H1 (cell line): ENCODE measurements around the gene TTC28. TPM values are rescaled to one million over a fixed set of nuclear protein-coding genes. Genes with fewer than 3 reads are reported as not detected.
"Not testable (repeated sequence)": the region's sequence is repeated elsewhere in the genome, so short reads cannot be mapped to it uniquely, and the experiment has no call there.

Source experiments
- CTCF ChIA-PET: fragments of 300-600 bp; sonication (Branson Sonifier 250); formaldehyde crosslinking; loops from one replicate; lab custom pipeline; 2021; ENCODE audit not compliant: partially characterized antibody; lab: Charles Lee
- POLR2A ChIA-PET: fragments of 300-600 bp; sonication (Branson Sonifier 250); formaldehyde crosslinking; loops from one replicate; lab custom pipeline; 2021; ENCODE audit warnings: inconsistent platforms; ENCODE audit not compliant: partially characterized antibody; lab: Charles Lee
- DNase-seq, 2 experiments: peaks; one replicate each; pipeline versions ENCODE4 v3.0.0 to v3.0.0-alpha.2; 2010 to 2022; ENCODE audit warnings: low spot score in 2 of 2, low read depth in 1 of 2, mixed read lengths in 1 of 2
- FAIRE-seq: peaks from 2 replicates; lab custom pipeline; 2011; peaks lifted over from hg19 to GRCh38; lab: Jason Lieb, UNC
- H2AFZ ChIP-seq: 2 replicates; pipeline ENCODE4 v1.8.1; 2012; ENCODE audit warnings: low read length, inconsistent platforms
- H2AK5ac ChIP-seq: 2 replicates; pipeline ENCODE4 v1.6.1; 2013; ENCODE audit warnings: low read depth, low read length
- H2BK120ac ChIP-seq: replicated peaks from 2 replicates; pipeline ENCODE3; 2013; ENCODE audit warnings: low read depth, low read length, inconsistent platforms
- H2BK12ac ChIP-seq: 2 replicates; pipeline ENCODE4 v1.6.1; 2013; ENCODE audit warnings: low read depth, low read length
- H2BK15ac ChIP-seq: 2 replicates; pipeline ENCODE4 v1.6.1; 2013; ENCODE audit warnings: low read length
- H2BK20ac ChIP-seq: 2 replicates; pipeline ENCODE4 v1.6.1; 2013; ENCODE audit warnings: low read length
- H2BK5ac ChIP-seq: 2 replicates; pipeline ENCODE4 v1.6.1; 2013; ENCODE audit warnings: low read depth, low read length
- H3K14ac ChIP-seq: 2 replicates; pipeline ENCODE4 v1.6.1; 2013; ENCODE audit warnings: inconsistent platforms; ENCODE audit not compliant: insufficient read length
- H3K18ac ChIP-seq: 2 replicates; pipeline ENCODE4 v1.6.1; 2013; ENCODE audit warnings: low read length; ENCODE audit errors: extremely low read depth
- H3K23ac ChIP-seq: 2 replicates; pipeline ENCODE4 v1.6.1; 2013; ENCODE audit warnings: inconsistent platforms; ENCODE audit not compliant: insufficient read length
- H3K23me2 ChIP-seq: 2 replicates; pipeline ENCODE4 v1.6.1; 2013; ENCODE audit warnings: low read depth, low read length
- H3K27ac ChIP-seq: 2 replicates; pipeline ENCODE4 v1.6.1; 2011; ENCODE audit warnings: low read depth, low read length, inconsistent platforms
- H3K27me3 ChIP-seq, 4 experiments: replicated peaks in 1 of 4; 1 replicate in 1 of 4; 2 replicates in 3 of 4; pipeline versions ENCODE4 v1.6.1 to v1.8.1; 2011 to 2013; ENCODE audit warnings: low read length in 3 of 4, mild to moderate bottlenecking in 3 of 4, inconsistent platforms in 2 of 4, mixed read lengths in 2 of 4, moderate library complexity in 1 of 4; ENCODE audit not compliant: control insufficient read depth in 3 of 4, insufficient read depth in 3 of 4; ENCODE audit errors: extremely low read depth in 1 of 4
- H3K36me3 ChIP-seq, 4 experiments: 2 replicates each; pipeline versions ENCODE4 v1.6.1 to v1.8.1; 2011 to 2013; ENCODE audit warnings: mild to moderate bottlenecking in 4 of 4, low read length in 3 of 4, moderate library complexity in 2 of 4, control low read depth in 1 of 4, inconsistent platforms in 1 of 4; ENCODE audit not compliant: insufficient read depth in 4 of 4, control insufficient read depth in 2 of 4
- H3K4ac ChIP-seq: replicated peaks from 2 replicates; pipeline ENCODE3; 2013; ENCODE audit warnings: low read length, low read depth, mixed read lengths, inconsistent platforms; ENCODE audit not compliant: insufficient read length
- H3K4me1 ChIP-seq, 4 experiments: replicated peaks in 1 of 4; 1 replicate in 1 of 4; 2 replicates in 3 of 4; pipeline versions ENCODE4 v1.6.1 to v1.8.1; 2011 to 2013; ENCODE audit warnings: low read length in 3 of 4, inconsistent platforms in 2 of 4, mixed read lengths in 1 of 4; ENCODE audit not compliant: insufficient read depth in 4 of 4, control insufficient read depth in 3 of 4
- H3K4me2 ChIP-seq, 2 experiments: 2 replicates each; pipeline versions ENCODE4 v1.6.1 to v1.8.1; 2011 to 2013; ENCODE audit warnings: low read depth in 2 of 2, low read length in 2 of 2, control low read depth in 1 of 2, inconsistent platforms in 1 of 2, mild to moderate bottlenecking in 1 of 2; ENCODE audit not compliant: insufficient read depth in 1 of 2
- H3K4me3 ChIP-seq, 4 experiments: fragments of 200-600, 300-600 bp in 1 of 4; sonication (generic), shearing (Covaris generic), sonication (Bioruptor Twin) in 1 of 4; 2 replicates each; pipeline versions ENCODE4 v1.5.1 to v1.8.1; 2011 to 2016; ENCODE audit warnings: low read length in 4 of 4, low read depth in 3 of 4, control low read depth in 2 of 4, inconsistent platforms in 2 of 4, mild to moderate bottlenecking in 2 of 4, mixed read lengths in 1 of 4, moderate library complexity in 1 of 4; ENCODE audit not compliant: insufficient read depth in 2 of 4; ENCODE audit errors: extremely low read depth in 1 of 4
- H3K56ac ChIP-seq: replicated peaks from 2 replicates; pipeline ENCODE3; 2013; ENCODE audit warnings: low read depth, mild to moderate bottlenecking, mixed read lengths, low read length, inconsistent platforms; ENCODE audit not compliant: insufficient read length
- H3K79me1 ChIP-seq: 2 replicates; pipeline ENCODE4 v1.6.1; 2013; ENCODE audit warnings: low read depth, low read length, control low read depth
- H3K79me2 ChIP-seq, 2 experiments: 2 replicates each; pipeline versions ENCODE4 v1.6.1 to v1.8.1; 2012 to 2013; ENCODE audit warnings: low read length in 2 of 2, mild to moderate bottlenecking in 2 of 2, inconsistent platforms in 1 of 2; ENCODE audit not compliant: insufficient read depth in 2 of 2, control insufficient read depth in 1 of 2
- H3K9ac ChIP-seq, 4 experiments: replicated peaks in 1 of 4; 1 replicate in 1 of 4; 2 replicates in 3 of 4; pipeline versions ENCODE4 v1.6.1 to v1.8.1; 2011 to 2013; ENCODE audit warnings: low read depth in 3 of 4, low read length in 3 of 4, control low read depth in 2 of 4, mild to moderate bottlenecking in 2 of 4, moderate library complexity in 2 of 4, inconsistent platforms in 1 of 4; ENCODE audit errors: extremely low read depth in 1 of 4
- H3K9me3 ChIP-seq, 2 experiments: 2 replicates each; pipeline versions ENCODE4 v1.6.1 to v1.8.1; 2012 to 2013; ENCODE audit warnings: mild to moderate bottlenecking in 2 of 2, moderate library complexity in 2 of 2, control low read depth in 1 of 2, inconsistent platforms in 1 of 2, low read depth in 1 of 2, low read length in 1 of 2, mixed read lengths in 1 of 2; ENCODE audit not compliant: insufficient read depth in 2 of 2
- H4K20me1 ChIP-seq, 2 experiments: replicated peaks in 1 of 2; 2 replicates each; pipeline versions ENCODE3 to v1.8.1; 2011 to 2013; ENCODE audit warnings: inconsistent platforms in 2 of 2, low read length in 2 of 2, mild to moderate bottlenecking in 1 of 2; ENCODE audit not compliant: insufficient read depth in 2 of 2, control insufficient read depth in 1 of 2
- H4K5ac ChIP-seq: 2 replicates; pipeline ENCODE4 v1.6.1; 2013; ENCODE audit warnings: low read length, low read depth, mixed read lengths, inconsistent platforms; ENCODE audit not compliant: insufficient read length
- H4K8ac ChIP-seq: 2 replicates; pipeline ENCODE4 v1.8.0; 2013; ENCODE audit warnings: mild to moderate bottlenecking, moderate library complexity, low read length, inconsistent platforms; ENCODE audit not compliant: insufficient read depth; ENCODE audit errors: extremely low read depth
- H4K91ac ChIP-seq: replicated peaks from 2 replicates; pipeline ENCODE3; 2013; ENCODE audit warnings: low read length, mixed read lengths, inconsistent platforms; ENCODE audit not compliant: insufficient read length
- BRCA1 ChIP-seq: IDR thresholded peaks from 2 replicates; pipeline ENCODE4 v1.6.1; 2012; ENCODE audit warnings: low read depth, low read length, improper control_type of control experiment
- TCF12 ChIP-seq: IDR thresholded peaks from 2 replicates; pipeline ENCODE4 v1.6.1; 2011; ENCODE audit warnings: low read depth, mild to moderate bottlenecking, low read length
- WGBS, 2 experiments: shearing (Covaris generic) in 1 of 2; methylation state at CpG; one replicate each; pipeline versions ENCODE4 v1.1.6 to v1.1.7; 2013 to 2015; ENCODE audit warnings: low lambda C conversion rate in 2 of 2, mixed read lengths in 2 of 2, inconsistent platforms in 1 of 2, low coverage in 1 of 2, missing lambda C conversion rate in 1 of 2; ENCODE audit not compliant: insufficient replicate concordance in 2 of 2, insufficient coverage in 1 of 2, insufficient read length in 1 of 2; ENCODE audit errors: extremely low coverage in 1 of 2, missing lambda C conversion rate in 1 of 2; 5-methylcytosine and 5-hydroxymethylcytosine counted together
- polyA plus RNA-seq, 7 experiments: library from polyadenylated mRNA; depleted of rRNA in 3 of 7; stranded (reverse) in 5 of 7; unstranded in 2 of 7; fragments of >200 nt in 5 of 7; fragments of 200-250 nt in 2 of 7; gene quantifications; 1 replicate in 5 of 7; 2 replicates in 1 of 7; 4 replicates in 1 of 7; pipeline versions ENCODE4 v1.2.1 to v1.2.3, GENCODE V29; 2011 to 2013; ENCODE audit warnings: missing spikeins in 2 of 7, mixed read lengths in 2 of 7
- total RNA-seq: library from RNA; stranded (reverse); fragmentation: NEBNext Ultra II Directional; extraction: Animal tissue kit (Norgen Biotek cat#: 25700); gene quantifications from 2 replicates; pipeline ENCODE4 v1.2.1, GENCODE V29; 2021

TTC28 gene
- total and polyA plus RNA-seq, 2 of the 8 experiments (the other 6 are each of a cell fraction or from before 2014, with no cell fraction given), result 2.6 to 12.6 TPM

DNA sequence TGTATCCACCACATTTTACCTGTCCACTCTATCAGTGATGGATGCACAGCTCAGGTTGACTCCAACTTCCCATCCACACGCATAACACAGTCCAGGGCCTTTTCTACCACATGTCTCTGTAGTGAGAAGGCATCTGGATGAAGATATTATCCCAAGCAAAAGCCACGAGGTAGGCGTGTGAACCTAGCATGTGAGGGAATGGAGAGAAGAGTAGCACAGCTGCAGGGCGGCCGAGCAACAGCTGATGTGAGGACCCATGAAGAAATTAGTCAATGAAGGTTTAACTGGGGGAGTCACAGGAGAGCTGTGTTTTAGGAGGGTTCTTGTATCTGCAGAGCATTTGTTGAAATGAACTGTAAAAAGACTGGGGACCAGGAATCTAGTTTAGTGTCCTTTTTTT, 616.0 kb downstream of the TTC28 start:
- Histone ChIP-seq H2BK12ac (no peak overlapping the region), H4K20me1 (no peaks in the 10 kb centered on the region), H2BK20ac (no peak overlapping the region), H4K5ac (no peak overlapping the region), H3K9me3 (no peaks in the 10 kb centered on the region), H4K91ac (no peak overlapping the region), H3K79me2 (no peaks in the 10 kb centered on the region), H3K27ac (no peak overlapping the region), H3K4me3 (no peak overlapping the region), H3K9ac (no peak overlapping the region), H3K14ac (no peak overlapping the region), H3K23me2 (no peaks in the 10 kb centered on the region), H3K4ac (no peak overlapping the region), H2BK120ac (no peak overlapping the region), H3K4me1 (no peaks in the 10 kb centered on the region), H3K27me3 (no peaks in the 10 kb centered on the region), H2BK5ac (no peak overlapping the region), H3K36me3 (no peaks in the 10 kb centered on the region), H3K4me2 (no peak overlapping the region), H3K56ac (no peak overlapping the region), H3K23ac (no peak overlapping the region), H3K79me1 (no peaks in the 10 kb centered on the region), H3K18ac (no peak overlapping the region), H2AFZ (no peak overlapping the region), H2AK5ac (no peak overlapping the region), H2BK15ac (no peak overlapping the region), H4K8ac (no peak overlapping the region)
- no peak for TF ChIP-seq TCF12
- no peak for TF ChIP-seq BRCA1
- WGBS, 2 experiments, result 91% methylated on average over 5 of the region's 5 CpGs; no CpG with 5 or more reads in 1 of the 2 experiments
- DNase-seq, result no peak
- no peak for FAIRE-seq
- ChIA-PET POLR2A (no interaction called here), CTCF (interaction anchor here (3.2 kb wide), 1 partner anchor 11 kb away, joined by 21 read pairs; no protein-coding TSS in a partner anchor)

- H3K4ac ChIP-seq, CTCF ChIA-PET, H2BK120ac ChIP-seq, H2BK12ac ChIP-seq, H3K79me2 ChIP-seq, H3K9ac ChIP-seq, H3K14ac ChIP-seq, H3K4me3 ChIP-seq, H3K23me2 ChIP-seq, H3K79me1 ChIP-seq, H2BK5ac ChIP-seq, FAIRE-seq, H3K27ac ChIP-seq, H2BK15ac ChIP-seq, H3K4me1 ChIP-seq, H3K4me2 ChIP-seq, H3K27me3 ChIP-seq, POLR2A ChIA-PET, H4K8ac ChIP-seq, H3K36me3 ChIP-seq, H2AFZ ChIP-seq, H3K56ac ChIP-seq, H4K91ac ChIP-seq, H2BK20ac ChIP-seq, H3K23ac ChIP-seq, H4K20me1 ChIP-seq, H3K9me3 ChIP-seq, H3K18ac ChIP-seq, H4K5ac ChIP-seq, H2AK5ac ChIP-seq, DNase-seq: not testable (repeated sequence)
- 90% methylated on average over 2 of the region's 2 CpGs; no CpG with 5 or more reads in 1 of the 2 experiments for WGBS, 2 experiments
Measured at GRCh38 chr22:28060594-28060993, 619.0 kb downstream of the TTC28 start.
